Upper lobe of left lung (tissue), 4 donors: ENCODE data around the gene TLE3.

Source experiments
- CTCF ChIP-seq, 6 experiments: fragments of 450-650 bp in 4 of 6; fragments of 200-600 bp in 2 of 6; sonication (generic) in 2 of 6; IDR thresholded peaks; one replicate each; pipeline ENCODE4 v1.5.1; 2016 to 2019; ENCODE audit warnings: antibody characterized with exemption in 6 of 6
- EP300 ChIP-seq, 4 donors: sonication (generic); formaldehyde crosslinking; IDR thresholded peaks; one replicate each; pipeline ENCODE4 v1.5.1; 2017; ENCODE audit warnings: antibody characterized with exemption in 4 of 4, control low read depth in 2 of 4
- POLR2A ChIP-seq, 4 donors: fragments of 450-650 bp; IDR thresholded peaks; one replicate each; pipeline ENCODE4 v1.5.1; 2016 to 2017; ENCODE audit warnings: antibody characterized with exemption in 4 of 4, mild to moderate bottlenecking in 2 of 4
- POLR2AphosphoS5 ChIP-seq, 2 donors: sonication (generic); formaldehyde crosslinking; IDR thresholded peaks; one replicate each; pipeline ENCODE4 v1.5.1; 2017; ENCODE audit warnings: antibody characterized with exemption in 2 of 2

- TF ChIP-seq EP300 (IDR thresholded peaks at IDR 0.05) (no peak), POLR2A (IDR thresholded peaks at IDR 0.05) (no peak), CTCF (IDR thresholded peaks at IDR 0.05) (no peak), POLR2AphosphoS5 (IDR thresholded peaks at IDR 0.05) (no peak)
These were observed 15.3 kb downstream of the TLE3 start for GRCh38 chr15:70082281-70082900.
